GM18511 (cell line): ENCODE results near the gene HEG1.

Experiments
- ATAC-seq: cut with Tn5 transposase; IDR thresholded peaks from one replicate; pipeline ENCODE4 v1.9.1; 2021; ENCODE audit warnings: mild to moderate bottlenecking, moderate library complexity; ENCODE audit not compliant: unreplicated experiment

HEG1 gene

GRCh38 chr3:125051715-125052581 is 3.8 kb downstream of the HEG1 start:
- peak; percentile 33 for ATAC-seq

DNA sequence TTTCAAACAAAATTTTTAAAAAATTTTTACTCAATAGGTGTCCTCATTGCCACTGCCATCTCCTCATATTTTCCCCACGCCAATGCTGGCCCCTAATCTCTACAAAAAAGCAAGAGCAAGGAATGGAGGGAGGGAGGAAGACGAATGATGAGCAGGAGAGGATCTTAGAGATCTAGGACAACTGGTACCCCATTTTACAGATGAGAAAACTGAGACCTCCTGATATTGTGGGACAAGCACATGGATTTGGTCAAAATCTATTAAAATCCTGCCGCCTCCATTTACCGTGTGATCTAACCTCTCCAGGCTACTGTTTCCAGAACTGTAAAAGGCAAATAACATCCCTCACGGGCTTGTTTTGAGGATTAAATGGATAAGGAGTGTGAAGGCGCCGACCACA is 4.6 kb downstream of the HEG1 start:
- ATAC-seq = no peak

DNA sequence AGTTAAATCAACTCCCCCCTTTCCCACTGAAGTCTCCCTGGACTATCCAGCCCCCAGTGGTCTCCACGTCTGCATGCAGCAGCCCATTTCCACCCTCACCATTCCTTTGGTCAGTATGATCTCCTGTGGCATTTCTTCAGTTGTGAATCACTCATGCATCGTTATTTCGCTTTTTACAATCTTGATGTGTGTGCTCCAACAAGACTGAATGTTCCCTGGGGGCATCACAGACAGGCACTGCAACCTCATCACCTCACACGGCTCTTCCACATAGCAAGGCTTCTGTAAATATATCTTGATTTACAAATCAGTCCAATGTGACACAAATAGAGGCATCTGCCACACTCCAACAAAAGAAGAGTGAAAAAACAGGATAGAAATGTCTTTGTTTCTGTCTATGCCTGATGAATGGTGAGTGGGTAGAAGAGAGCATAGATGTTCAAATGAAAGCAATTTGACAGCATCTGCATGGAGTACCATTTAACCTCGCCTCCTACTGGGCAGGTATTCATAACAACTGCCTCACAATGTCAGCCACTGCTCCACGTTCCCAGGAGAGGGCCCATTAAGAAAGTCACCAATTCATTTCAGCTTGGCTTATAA is 5.2 kb downstream of the HEG1 start:
- no peak for ATAC-seq

DNA sequence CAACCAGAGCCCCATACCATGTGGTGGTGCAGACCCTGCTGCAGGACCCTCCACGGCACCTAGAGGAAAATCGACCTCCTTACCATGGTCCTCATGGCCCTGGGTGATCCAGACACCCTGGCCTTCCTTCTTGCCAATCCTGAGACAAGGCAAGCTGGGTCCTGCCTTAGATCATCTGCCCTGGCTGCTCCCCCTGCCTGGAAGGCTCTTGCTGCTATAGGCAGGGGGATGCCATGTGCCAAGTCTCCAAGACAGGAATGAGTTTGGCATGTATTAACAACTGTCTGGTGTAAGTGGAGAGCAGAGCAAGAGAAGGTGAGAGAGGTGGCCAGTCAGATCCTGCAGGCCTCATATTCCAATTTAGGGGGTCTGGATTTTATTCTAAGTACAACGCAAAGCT is 7.5 kb downstream of the HEG1 start:
- no peak for ATAC-seq

DNA sequence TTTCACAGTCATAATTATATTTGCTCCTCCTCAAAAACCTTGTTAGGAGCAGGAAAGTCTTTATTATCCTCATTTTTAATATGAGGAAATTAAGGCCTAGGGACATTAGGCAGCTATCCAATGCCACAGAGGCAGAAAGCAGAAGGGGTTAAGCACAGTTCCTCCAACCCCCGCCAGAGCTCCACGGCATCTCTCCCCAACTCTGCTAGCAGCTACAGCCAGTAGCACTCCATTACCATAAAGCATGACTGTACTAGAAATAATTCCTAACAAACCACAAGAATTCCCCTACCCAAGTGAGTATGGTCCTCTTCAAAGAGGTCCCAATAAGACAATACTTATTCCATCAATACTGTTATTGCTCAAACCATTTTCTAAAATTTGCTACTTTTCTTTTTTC is 9.8 kb downstream of the HEG1 start:
- no peak for ATAC-seq

DNA sequence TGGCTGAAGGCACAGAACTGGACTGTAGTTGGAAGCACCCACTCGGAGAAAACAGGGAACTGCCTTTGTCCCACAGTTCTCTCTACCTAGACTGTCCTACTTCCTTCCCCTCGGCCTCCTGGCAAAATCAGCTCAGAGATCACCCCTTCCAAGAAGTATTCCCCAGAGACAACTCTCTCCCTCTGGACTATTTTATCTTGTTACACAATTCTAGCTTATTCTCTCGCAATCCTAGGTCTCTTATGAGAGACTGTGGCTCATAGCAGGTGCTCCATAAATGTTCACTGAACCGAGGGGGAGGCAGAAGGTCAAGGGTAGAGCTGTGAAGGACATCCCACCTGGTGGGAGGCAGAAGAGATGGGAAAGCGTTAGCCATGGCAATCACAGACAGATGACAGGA is 10.6 kb downstream of the HEG1 start:
- no peak for ATAC-seq

- ATAC-seq = no peak
These were observed 12.1 kb downstream of the HEG1 start for GRCh38 chr3:125043599-125044151.

- no peak for ATAC-seq
These were observed 12.9 kb downstream of the HEG1 start for GRCh38 chr3:125042725-125043406.

DNA sequence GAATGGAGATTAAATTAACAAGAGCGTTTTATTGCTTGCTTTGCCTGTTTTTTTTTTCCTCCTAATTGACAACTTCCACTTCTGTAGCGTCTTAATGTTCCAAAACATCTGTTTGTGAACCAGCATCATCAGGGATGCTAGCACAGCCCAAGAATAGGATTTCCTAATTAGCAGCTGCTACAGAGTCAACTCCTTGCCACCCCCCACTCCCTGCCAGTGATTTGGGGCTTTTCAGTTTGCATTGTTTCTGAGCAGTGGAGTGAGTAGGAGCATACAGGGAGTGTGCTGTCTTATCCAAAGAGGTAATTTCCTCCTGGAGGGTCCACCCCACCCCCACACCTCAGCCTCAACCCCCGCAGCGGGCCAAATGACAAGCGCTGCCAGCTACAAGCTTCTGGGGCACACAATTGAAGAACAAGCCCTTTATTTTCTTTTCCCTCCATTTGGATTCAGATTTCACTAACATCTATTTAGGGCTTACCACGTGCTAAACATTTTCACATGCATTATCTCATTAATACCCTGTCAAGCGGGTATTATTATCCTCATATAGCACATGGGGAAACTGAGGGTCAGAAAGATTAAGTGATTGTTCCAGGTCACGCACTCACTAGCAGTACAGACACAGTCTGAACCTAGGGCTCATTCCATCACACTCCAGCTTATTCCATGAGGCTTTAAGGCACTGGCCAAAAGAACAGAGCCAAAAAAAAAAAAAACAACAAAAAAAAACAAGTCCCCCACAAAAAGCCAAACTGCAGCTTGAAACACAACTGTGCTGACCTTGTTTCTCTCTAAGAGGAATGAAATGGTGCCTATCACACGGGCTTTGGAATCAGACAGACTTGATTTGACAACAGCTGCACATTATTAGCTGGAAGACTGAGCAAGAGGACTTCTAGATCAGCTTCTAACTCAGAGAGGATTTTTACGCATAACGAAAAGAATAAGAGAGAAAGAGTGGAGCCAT is 16.4 kb downstream of the HEG1 start:
- ATAC-seq = no peak

DNA sequence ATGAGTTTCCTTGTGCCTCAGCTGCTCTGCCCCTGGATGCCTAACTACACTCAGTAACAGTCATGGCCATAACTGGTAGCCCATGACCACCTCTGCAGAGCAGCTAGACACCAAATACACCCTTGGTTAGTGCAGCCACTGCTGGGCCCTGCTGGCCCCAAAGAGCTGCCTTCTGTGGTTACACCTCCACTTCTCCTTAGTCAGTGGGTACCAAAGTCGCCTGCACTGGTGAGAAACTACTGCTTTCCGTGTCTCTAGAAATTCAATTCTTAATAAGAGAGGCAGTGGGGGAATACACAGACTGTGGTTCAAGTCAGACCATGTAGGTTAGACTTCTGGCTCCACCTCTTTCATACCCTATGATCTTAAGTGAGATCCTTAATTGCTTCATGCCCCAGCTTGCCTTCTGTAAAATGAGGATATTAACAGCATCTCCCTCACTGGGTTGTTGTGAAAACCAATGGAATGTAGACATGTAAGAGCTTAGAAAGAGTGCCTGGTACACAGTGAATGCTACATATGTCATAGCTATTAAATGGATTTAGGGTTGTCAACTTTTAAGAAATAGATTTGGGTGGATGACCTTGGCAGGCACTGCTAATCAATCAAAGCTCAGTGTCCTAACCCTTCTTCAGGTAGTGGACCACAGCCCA is 18.2 kb downstream of the HEG1 start:
- ATAC-seq = no peak

- ATAC-seq = peak; percentile 69
These were observed 20.6 kb downstream of the HEG1 start for GRCh38 chr3:125035217-125035616.

DNA sequence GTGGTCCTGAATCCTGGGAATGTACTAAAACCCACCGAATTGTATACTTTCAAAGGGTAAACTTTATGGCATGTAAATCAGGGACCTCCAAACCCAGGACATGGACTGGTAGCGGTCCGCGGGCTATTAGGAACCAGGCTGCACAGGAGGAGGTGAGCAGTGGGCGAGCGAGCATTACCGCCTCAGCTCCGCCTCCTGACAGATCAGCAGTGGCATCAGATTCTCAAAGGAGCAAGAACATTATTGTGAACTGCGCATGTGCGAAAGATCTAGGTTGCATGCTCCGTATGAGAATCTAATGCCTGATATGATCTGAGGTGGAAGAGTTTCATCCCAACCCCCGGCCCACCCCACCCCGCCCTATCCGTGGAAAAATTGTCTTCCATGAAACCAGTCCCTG is 22.2 kb downstream of the HEG1 start:
- no peak for ATAC-seq

DNA sequence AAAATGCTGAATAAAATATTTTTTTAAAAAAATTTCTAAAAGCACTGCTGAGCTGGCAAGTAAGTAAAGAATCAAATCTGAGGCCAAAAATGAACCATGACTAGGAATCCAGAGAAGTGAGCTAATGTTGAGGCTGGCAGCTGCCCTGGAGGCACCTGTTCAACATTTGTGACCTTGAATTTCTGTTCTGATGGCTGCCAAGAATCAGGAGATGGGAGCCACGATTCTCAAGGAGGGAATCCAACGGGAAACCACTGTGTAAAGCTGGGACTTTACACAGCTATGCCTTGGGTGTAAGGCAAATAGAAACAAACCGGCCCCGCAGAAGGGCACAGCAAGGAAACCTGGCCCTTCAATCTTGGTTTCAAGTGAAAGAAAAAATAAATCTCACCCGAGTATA is 22.7 kb downstream of the HEG1 start:
- no peak for ATAC-seq

GRCh38 chr3:125032683-125033082 is 23.1 kb downstream of the HEG1 start:
- ATAC-seq = no peak

DNA sequence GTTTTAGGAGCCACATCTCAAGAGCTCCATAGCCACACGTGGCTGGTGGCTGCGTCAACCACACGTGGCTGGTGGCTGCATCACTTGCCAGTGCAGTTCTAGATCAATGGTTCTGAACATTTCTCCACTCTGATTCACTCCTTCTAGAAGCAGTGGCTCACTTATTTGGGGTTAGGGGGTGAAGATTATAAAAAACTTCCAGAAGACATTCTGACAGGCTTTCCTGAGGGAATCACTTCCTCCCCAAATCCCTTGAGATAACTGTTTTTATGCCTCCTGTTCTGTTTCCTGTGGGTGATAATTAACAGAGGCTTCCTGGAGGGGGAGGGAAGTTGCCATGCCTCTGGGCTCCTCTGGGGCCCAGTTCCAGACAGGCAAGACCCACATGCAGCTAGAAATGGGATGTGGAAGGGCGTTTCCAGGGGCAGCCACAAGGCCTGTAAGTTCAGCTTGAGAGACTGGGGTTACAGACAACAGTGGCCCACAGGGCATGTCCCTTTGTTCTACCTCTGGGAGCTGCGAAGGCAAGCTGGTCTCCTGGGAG is 23.6 kb downstream of the HEG1 start:
- ATAC-seq = no peak

DNA sequence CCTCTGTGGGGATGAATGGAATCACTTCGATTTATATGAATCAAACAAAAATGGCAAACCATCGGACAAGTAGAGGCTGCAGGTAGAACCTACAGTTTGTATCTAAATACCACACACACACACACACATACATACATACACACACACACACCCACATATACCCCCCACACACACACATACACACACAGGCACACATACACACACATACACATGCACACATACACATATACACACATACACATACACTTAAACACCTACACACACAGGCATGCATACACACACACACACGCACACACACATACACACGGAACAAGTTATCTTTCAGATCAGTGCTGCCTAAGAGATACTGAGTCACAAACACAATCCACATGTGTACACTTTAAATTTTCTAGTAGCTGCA is 24.3 kb downstream of the HEG1 start:
- no peak for ATAC-seq

- ATAC-seq = no peak
These were observed 27.1 kb downstream of the HEG1 start for GRCh38 chr3:125028657-125029056.

- no peak for ATAC-seq
These were observed 30.2 kb downstream of the HEG1 start for GRCh38 chr3:125025642-125026041.

- no peak for ATAC-seq
These were observed 31.0 kb downstream of the HEG1 start for GRCh38 chr3:125024817-125025216.
